ENCODE measurements around the gene CHD9NB. TPM values are rescaled to one million over a fixed set of nuclear protein-coding genes. Genes with fewer than 3 reads are reported as not detected.
"Not testable (repeated sequence)": the region's sequence is repeated elsewhere in the genome, so short reads cannot be mapped to it uniquely, and the experiment has no call there.

CHD9NB gene
- total RNA-seq, 1 donor from 2014 or later: 0.41 TPM

- DNase-seq (ENCODE audit: low spot score in 2 of 2): no peak
- FAIRE-seq: no peak
Measured at GRCh38 chr16:53059672-53060071, 7.0 kb upstream of the CHD9NB start.

GRCh38 chr16:53058882-53059281, 6.2 kb upstream of the CHD9NB start:
- FAIRE-seq (no peak), DNase-seq (ENCODE audit: low spot score in 2 of 2) (no peak)

GRCh38 chr16:53058441-53058840, 5.7 kb upstream of the CHD9NB start:
- FAIRE-seq (no peak), DNase-seq (ENCODE audit: low spot score in 2 of 2) (no peak)

GRCh38 chr16:53057658-53058057, 5.0 kb upstream of the CHD9NB start:
- no peak for FAIRE-seq

GRCh38 chr16:53056392-53056881, 3.7 kb upstream of the CHD9NB start:
- FAIRE-seq (no peak), DNase-seq (ENCODE audit: low spot score in 2 of 2) (no peak)

More at GRCh38 chr16:53057658-53058057, 5.0 kb upstream of the CHD9NB start:
- DNase-seq (ENCODE audit: low spot score in 2 of 2): no peak

GRCh38 chr16:53055541-53056391, 3.1 kb upstream of the CHD9NB start:
- DNase-seq (ENCODE audit: low spot score in 2 of 2): peak in 1 of 2 donors; percentile 44
- no peak for FAIRE-seq

GRCh38 chr16:53054670-53055485, 2.2 kb upstream of the CHD9NB start, which contains the start of gene CHD9:
Gene CHD9, plus strand, starts transcription at chr16:53054991. Its CDS starts 101,099 bp downstream, at chr16:53156090.
- peak; percentile 83 to 93 for DNase-seq (ENCODE audit: low spot score in 2 of 2)
- no peak for FAIRE-seq

- FAIRE-seq (no peak), DNase-seq (ENCODE audit: low spot score in 2 of 2) (no peak)
Measured at GRCh38 chr16:53053967-53054669, 1.4 kb upstream of the CHD9NB start.

- not testable (repeated sequence) for FAIRE-seq; DNase-seq (ENCODE audit: low spot score in 2 of 2)
Measured at GRCh38 chr16:53051255-53051654, 1.4 kb downstream of the CHD9NB start.

GRCh38 chr16:53048139-53048915, 4.4 kb downstream of the CHD9NB start:
- FAIRE-seq (no peak), DNase-seq (ENCODE audit: low spot score in 2 of 2) (no peak)

GRCh38 chr16:53047515-53047914, 5.2 kb downstream of the CHD9NB start:
- not testable (repeated sequence) for FAIRE-seq; DNase-seq (ENCODE audit: low spot score in 2 of 2)

GRCh38 chr16:53045341-53046220, 7.1 kb downstream of the CHD9NB start:
- FAIRE-seq: no peak
- no peak for DNase-seq (ENCODE audit: low spot score in 2 of 2)

- no peak for FAIRE-seq
- DNase-seq (ENCODE audit: low spot score in 2 of 2): no peak
Measured at GRCh38 chr16:53043986-53044601, 8.6 kb downstream of the CHD9NB start.

GRCh38 chr16:53043428-53043831, 9.3 kb downstream of the CHD9NB start:
- DNase-seq (ENCODE audit: low spot score in 2 of 2) (no peak), FAIRE-seq (no peak)

GRCh38 chr16:53042235-53042701, 10.4 kb downstream of the CHD9NB start:
- DNase-seq (ENCODE audit: low spot score in 2 of 2) (no peak), FAIRE-seq (no peak)

GRCh38 chr16:53041320-53042051, 11.2 kb downstream of the CHD9NB start:
- no peak for FAIRE-seq

GRCh38 chr16:53040788-53041187, 11.9 kb downstream of the CHD9NB start:
- no peak for DNase-seq (ENCODE audit: low spot score in 2 of 2)
- FAIRE-seq: no peak

More at GRCh38 chr16:53041320-53042051, 11.2 kb downstream of the CHD9NB start:
- DNase-seq (ENCODE audit: low spot score in 2 of 2): no peak

Data from frontal cortex (tissue), 4 donors.